GM10266 (cell line): ENCODE data around the gene TAF4.

ENCODE experiments used
- DNase-seq: peaks from one replicate; pipeline ENCODE4 v3.0.0; 2012; ENCODE audit errors: extremely low spot score
- CTCF ChIP-seq: IDR thresholded peaks from 2 replicates; pipeline ENCODE4 v1.5.1; 2012; ENCODE audit warnings: mild to moderate bottlenecking, low read depth; ENCODE audit not compliant: control insufficient read depth, insufficient read depth; ENCODE audit errors: missing control alignments

Gene TAF4

GRCh38 chr20:62104234-62104789, 38.6 kb upstream of the TAF4 start:
- no peak for DNase-seq
- no peak for TF ChIP-seq CTCF

- no peak for TF ChIP-seq CTCF
- DNase-seq, result no peak
These were observed 38.0 kb upstream of the TAF4 start for GRCh38 chr20:62103508-62104233.

- no peak for TF ChIP-seq CTCF
- no peak for DNase-seq
These were observed 35.4 kb upstream of the TAF4 start for GRCh38 chr20:62101078-62101477.

- no peak for TF ChIP-seq CTCF
- DNase-seq, result no peak
These were observed 32.3 kb upstream of the TAF4 start for GRCh38 chr20:62097881-62098407.

GRCh38 chr20:62096421-62097380, 31.0 kb upstream of the TAF4 start:
- no peak for TF ChIP-seq CTCF

GRCh38 chr20:62089393-62089792, 23.7 kb upstream of the TAF4 start:
- no peak for DNase-seq
- no peak for TF ChIP-seq CTCF

More at GRCh38 chr20:62096421-62097380, 31.0 kb upstream of the TAF4 start:
- DNase-seq, result no peak
